Fibroblast of peridontal ligament (primary cell): ENCODE measurements around the gene OLFML1.

Source experiments
- DNase-seq: peaks from one replicate; pipeline ENCODE4 v3.0.0-alpha.2; 2010; ENCODE audit errors: extremely low read depth

OLFML1 gene

DNA sequence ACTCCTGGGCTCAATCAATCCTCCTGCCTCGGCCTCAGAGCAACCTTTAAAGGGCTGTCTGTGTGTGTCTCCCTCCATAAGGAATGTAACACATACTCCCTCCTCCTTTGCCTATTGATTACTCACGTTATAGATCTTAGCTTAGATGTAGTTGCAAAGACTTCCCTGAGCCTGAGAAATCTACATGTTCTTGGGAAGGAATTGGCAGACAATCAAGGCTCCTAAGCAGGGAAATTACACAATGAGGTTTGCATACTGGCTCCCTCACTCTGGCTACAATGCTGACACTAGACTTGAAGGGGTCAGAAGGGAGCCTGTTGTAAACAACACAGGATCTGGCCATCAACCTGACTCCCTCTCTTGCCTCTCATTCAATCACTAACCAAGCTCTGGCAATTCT lies 5.2 kb upstream of the OLFML1 start:
- DNase-seq, result peak; percentile 73

DNA sequence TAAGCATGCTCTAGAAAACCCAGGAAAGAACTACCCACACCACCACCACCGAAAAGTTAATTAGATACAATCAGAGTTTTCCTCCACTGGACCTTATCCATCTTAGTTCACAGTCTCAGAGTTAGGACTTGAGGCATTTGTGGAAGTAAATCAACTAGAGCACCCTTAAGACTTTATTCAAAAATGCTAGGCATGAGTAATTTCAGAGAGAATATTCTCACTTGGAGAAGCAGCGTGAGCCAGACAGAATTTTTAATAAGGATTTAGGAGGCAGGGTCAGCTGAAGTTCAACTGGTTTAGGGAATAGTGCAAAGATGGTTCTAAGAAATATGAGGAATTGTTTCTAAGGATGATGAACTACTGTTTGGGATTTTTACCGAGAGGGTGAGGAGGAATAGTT lies 1.2 kb upstream of the OLFML1 start:
- DNase-seq, result no peak

DNA sequence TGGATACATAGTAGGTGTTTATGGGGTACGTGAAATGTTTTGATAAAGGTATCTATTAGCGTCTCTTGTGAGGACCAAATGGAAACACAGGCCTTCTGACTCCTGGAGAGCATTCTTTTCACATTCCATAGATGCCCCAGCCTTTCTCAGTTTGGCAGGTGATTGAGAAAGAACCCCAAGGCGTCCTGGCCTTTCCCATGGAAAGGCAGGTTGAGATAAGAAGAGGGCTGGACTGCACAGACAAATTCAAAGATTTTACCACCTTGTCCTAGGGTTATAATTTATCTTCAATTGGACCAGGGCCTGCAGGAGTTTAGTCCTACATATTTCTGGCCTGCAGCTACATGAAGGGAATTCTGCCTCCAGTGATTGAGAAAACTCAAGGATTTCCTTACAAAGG lies 661 bp upstream of the OLFML1 start:
- DNase-seq, result no peak

DNA sequence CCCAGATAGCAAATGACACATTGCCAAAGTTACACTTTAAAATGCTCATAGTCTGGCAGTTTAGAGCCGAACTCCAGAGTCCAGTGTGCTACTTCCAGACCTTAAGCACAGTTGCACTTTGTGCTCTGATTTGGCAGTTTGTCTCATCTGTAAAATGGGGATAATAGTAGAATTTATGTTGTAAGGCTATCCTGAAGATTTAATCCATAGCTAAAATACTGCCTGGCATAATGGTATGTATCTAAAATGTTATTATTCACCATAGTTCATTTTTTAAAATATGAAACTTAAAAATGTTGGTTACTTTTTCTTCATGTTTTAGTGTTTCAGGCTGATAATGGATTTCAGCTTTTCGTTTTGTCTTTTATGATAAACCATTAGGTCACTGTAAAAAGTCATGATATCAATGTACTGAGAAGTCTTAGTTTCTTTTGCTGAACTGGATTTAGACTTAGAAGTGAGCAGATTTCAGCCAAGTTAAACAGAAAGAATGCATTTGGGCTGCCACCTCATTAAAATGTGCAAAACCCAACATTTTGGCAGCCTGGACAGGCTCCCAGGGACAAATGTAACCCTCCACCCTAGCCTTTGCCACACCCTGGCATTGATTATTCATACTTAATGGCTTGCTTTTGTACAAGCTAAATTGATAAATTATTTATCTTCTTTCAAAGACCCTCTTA lies 933 bp downstream of the OLFML1 start:
- no peak for DNase-seq

DNA sequence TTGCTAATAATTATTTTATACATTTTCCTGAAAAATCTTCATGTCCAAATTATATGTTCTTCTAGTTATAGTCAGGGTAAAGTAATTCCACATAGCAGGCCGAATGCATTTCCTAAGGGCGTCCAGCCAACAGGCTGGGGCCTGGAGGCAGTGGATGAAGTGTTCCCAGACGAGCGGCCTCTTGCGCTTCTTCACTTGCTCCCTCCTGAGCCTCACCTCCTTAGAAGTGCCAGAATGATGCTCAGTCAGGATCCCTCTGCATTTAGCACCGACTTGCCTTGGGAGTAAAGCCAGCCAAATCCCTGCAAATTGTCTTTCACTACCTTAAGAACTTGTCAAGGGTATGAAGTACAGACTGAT lies 1.5 kb downstream of the OLFML1 start:
- DNase-seq, result peak; percentile 31

DNA sequence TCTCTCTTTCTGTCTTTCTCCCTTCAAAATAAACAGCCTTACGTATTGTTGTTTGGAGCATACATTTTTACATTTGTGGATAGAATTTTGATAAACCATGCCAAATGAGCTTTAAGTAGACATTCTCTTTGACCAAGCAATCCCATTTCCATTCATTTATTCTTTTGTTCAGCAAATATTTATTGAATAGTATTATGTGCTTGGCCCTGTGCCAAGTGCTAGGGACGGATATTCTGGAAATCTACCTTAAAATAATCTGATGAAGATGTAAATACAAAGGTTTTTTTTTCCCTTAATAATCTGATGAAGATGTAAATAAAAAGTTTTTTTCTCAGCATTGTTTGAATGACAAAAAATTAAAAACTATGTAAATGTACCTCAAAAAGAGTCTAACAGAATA lies 2.1 kb downstream of the OLFML1 start:
- DNase-seq, result no peak

DNA sequence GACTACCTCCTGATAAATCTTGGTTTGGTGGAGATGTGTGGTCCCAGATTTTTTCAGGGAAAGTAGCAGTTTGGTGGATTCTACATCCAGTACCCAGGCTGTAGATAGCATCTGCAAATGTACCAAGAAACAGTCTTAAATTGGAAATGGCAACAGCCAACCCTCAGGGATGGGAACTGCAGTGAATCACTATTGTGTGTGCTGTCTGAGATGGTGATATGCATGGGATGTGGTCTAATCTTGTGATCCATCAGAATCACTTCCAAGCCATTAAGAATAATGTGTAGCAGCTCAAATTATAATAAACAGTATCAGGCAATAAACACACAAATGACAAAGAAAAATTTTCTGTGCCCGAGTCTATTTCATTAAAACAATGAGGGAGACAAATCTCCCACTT lies 3.4 kb downstream of the OLFML1 start:
- DNase-seq, result no peak

DNA sequence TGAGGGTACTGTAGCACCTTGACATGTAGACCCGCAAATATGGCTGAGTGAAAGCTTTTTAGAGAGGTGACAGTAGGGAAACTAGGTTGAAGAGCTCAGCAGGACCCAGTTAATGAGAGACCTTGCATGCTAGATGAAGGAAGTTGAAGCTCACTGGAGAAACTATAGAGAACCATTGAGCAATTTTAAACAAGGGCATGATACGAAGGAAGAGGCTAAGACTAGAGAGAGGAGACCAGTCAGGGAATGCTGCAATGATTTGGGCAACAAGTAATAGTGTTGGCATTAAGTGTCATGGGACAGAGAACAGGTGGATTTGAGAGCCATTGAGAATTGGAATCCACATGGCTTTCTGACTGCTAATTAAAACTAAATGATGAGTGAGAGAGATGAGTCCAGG lies 4.1 kb downstream of the OLFML1 start:
- no peak for DNase-seq

DNA sequence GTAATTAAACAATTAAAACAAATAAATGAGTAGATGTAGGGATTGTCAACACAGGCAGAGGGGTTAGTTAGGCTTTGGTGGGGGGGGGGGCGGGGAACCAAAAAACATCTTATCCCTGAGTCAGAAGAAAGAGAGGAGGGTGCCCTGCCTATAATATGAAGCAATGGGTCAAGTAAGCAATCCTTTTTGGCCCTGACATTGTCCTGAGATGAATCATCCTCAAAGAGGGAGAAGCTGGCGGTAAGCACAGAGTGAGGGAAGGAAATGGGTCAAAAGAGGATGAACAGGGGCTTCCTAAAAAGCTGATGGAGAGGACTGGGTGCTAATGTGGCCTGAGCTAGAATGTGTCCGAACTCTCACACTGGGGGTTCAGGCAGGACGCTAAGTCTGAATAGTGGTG lies 4.7 kb downstream of the OLFML1 start:
- DNase-seq, result peak; percentile 79

DNA sequence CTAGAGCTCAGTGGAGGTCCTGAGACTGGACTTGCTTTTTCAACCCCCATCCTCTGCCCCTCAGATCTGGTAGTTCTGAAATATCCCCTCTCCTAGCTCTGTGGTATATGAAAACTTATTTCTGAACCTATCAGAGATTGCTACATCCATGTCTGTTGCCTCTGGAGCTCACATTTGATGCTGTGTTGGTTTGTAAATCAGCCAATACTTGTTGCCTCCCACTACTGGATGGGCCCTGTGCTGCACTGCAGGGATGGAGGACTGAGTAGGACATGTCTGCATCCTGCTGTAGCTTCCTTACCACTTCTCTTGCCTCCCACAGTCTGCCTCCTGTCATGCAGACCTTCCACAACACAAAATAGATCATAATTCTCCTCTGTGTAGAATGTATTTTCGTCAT lies 5.2 kb downstream of the OLFML1 start:
- peak; percentile 55 for DNase-seq

DNA sequence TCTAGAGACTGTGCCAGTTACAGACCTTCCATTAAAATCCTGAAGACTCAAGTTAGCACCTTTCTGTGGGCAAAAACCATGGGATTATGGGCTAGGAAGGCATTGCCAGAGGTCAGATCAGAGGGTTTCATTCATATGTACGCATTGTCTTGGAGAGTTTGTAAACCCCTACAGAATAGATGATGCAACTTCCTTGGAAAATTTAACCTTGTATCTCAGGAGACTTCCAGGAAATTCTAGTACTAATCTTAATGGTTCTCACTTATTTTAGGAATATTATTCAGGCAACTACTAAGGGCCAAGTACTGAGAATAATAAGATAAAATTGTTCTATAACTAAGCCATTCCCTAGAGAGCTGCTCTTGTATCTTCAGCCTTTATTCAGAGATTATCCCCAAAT lies 6.9 kb downstream of the OLFML1 start:
- DNase-seq, result no peak

DNA sequence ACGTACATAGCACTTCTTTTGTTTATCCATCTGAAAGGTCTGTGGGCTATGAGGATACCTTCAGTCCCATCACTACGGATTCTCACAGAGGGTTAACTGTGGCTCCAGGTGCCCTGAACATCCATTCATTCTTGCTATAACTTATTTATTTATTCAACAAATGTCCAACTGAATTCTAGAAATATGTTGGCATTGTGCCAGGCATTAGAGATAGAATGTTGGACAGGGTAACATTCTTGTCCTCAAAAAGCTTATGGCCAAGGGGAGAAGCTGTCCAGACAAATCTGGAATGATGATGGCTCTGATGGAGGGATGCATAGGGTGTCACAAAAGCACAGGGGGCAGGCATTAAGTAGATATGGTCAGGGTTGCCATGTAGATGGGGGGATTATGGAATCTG lies 8.4 kb downstream of the OLFML1 start:
- no peak for DNase-seq

DNA sequence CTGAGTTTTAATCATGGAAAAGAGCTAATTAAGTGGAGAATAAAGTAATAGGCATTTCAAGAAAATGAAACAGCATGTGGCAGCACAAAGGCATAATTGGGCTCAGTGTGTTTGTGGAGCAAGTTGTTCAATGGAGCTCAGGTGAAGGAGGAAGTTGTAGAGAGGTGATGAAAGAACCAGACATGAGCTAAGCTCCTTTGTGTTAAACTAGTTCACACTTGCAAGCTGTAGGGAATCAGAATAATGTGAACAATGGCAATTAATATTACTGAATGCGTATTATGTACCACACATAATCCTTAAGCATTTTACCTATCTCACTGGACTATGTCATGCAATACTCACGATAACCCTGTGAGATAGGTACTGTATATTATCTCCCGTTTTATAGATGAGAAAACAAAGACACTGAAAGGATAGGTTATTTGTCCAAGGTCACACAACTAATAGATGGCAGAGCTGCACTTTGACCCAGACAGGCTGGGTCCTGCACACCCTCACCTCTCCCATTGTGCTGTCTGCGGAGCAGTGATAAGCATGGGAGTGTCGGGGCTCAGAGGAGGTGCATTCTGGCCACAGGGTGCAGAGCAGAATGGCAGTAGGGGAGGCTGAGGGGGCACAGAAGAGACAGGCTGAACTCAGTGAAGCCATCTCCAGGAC lies 8.9 kb downstream of the OLFML1 start:
- DNase-seq, result no peak

DNA sequence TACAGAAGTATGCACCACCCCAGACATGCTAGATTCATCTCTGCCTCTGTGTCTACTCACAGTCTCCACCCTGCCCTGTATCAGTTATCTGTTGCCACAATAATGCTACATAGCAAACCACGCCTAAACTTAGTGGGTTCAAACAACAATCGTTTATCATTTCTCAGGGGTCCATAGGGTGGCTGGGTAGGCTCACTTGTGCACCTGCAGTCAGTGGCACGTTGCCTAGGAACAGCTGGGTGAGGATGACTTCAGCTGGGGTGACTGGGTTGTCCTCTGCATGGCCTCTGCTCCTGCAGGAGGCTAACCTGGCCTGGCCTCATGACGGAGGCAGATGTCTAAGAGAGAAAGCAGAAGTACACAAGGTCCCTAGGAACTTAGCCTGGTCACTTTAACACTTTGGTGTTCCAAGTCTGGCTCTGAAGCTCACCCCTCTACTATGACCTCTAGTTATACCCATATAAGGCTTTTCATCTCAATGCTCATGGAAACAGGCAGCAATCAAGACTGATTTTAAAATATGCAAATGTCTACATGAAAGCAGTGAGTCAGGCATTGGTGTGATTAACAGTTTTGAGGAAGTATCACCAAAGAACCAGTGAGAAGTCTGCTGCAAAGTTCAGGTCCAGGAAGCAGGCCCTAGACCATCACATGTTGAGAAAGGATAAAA lies 10.7 kb downstream of the OLFML1 start:
- DNase-seq, result no peak

DNA sequence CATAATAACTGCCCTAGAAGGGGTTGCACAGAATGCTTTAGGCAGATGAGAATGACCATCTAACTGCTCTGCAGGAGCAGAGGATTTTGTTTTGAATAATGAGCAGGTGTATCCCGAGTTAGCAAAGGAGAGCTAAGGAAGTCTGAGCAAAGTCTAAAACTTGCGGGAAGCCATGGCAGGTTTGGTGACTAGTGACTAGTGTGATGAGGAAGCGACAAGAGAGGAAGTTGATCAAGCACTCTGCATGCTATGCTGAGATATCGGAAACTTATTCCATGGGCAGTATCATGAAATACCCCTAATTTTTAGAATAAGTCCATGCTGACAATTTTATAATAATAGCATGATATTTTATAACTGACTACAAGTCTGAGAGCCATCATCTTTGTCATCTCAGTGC lies 12.9 kb downstream of the OLFML1 start:
- DNase-seq, result no peak

DNA sequence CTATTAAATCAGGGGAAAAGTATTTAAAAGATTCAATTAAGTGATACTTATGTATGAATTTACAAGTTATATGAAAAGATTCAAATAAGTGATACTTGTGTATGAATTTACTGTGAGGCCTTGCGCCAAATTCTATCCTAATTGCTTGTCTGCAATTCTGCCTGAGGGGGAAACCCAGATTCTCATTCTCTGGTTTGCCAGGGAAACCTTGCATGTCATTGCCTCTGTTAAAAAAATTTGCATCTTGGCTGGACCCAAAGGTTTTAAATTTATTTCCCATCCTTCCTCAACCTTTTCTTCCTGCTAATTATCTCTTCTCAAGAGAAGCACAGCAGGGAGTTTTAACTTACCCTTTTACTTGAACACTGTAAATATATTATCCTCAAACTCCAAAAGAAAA lies 13.8 kb downstream of the OLFML1 start:
- no peak for DNase-seq

DNA sequence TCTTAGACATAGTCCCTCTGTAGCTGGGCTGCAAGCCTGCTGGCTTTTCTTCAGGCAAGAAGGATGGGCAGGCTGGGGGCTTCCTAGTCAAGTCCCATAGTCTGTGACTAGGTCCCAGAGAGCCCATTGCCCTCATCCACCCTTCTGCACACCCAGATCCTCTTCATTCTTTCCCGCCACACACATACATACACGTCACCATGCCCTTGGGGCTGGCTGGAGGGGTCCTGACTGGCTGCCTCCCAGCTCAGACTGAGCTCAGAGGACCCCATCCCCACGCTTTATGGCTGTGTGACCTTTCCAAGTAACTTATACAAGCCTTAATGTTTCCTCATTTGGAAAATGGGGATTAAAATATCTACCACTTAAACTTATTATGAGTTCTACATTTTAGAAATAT lies 14.9 kb downstream of the OLFML1 start:
- no peak for DNase-seq

DNA sequence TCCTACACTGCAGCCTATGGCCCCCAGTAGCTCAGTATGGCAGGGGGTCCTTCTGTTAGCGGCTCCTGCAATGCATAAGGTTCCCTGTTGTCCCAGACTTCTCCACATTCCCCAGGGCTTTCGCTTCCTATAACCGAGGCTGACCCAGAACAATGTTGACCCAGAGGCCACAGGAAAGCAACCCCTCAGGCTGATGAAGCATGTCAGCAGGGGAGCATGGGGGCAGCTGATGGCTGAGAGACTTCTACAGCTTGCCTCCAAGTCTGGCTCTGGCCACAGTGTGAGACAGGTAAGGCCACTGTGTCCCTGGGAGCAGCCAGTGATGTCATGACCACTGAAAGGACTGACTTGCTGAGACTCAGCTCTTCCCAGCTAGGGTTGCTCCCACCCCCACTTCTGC lies 15.9 kb downstream of the OLFML1 start:
- DNase-seq, result no peak

DNA sequence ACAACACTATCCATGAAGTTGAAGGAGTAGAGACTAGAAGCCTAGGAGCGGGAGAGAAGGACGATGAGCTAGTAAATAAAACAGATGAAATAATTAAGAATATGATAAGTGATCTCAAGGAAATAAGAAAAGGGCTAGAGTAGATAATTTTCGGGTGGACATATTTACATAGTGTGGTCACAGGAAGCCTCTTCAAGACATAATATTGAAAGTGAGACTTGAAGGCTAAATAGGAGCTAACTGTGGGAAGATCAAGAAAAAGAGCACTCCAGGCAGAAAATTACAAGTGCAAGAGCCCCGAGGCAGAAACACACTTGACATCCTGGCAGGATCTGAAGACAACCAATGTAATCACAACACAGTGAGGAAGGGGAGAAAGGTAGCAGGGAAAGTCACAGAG lies 16.6 kb downstream of the OLFML1 start:
- DNase-seq, result no peak

DNA sequence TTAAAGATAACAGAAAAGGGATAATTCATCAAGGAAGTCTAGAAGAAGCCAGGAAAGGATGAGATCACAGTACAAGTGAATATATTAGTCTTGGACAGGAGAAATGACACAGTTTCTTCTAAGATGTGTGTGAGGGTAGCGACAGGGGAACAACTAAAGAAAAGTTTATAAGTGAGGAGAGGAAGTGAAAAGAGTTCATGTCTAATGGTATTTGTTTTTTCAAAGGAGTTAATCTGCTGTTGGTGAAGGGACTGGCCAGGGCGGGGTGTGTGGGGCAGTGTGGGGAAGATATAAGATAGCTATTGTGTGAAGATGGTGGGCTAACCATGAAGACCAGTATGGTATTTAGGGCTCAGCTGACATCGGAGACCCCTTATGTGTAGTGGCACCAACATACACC lies 20.9 kb downstream of the OLFML1 start:
- DNase-seq, result no peak

DNA sequence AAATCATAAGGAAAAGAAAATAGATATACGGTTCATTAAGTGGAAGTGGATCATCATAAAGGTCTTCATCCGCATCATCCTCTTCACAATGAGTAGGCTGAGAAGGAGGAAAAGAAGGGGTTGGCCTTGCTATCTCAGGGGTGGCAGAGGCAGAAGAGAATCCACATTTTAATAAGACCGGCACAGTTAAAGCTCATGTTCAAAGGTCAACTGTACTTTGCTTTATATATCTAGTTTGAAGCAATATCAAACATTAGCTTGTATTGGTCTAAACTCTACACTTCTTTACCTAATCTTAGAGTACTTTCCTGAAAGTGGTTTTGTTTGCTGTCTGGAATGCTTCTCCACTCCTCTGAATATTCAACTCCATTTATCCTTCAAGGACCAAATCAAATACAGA lies 22.8 kb downstream of the OLFML1 start:
- no peak for DNase-seq

DNA sequence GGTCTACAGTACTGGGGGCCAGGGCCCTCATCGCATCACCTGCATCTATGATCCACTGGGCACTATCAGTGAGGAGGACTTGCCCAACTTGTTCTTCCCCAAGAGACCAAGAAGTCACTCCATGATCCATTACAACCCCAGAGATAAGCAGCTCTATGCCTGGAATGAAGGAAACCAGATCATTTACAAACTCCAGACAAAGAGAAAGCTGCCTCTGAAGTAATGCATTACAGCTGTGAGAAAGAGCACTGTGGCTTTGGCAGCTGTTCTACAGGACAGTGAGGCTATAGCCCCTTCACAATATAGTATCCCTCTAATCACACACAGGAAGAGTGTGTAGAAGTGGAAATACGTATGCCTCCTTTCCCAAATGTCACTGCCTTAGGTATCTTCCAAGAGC lies 24.7 kb downstream of the OLFML1 start:
- DNase-seq, result peak; percentile 37

DNA sequence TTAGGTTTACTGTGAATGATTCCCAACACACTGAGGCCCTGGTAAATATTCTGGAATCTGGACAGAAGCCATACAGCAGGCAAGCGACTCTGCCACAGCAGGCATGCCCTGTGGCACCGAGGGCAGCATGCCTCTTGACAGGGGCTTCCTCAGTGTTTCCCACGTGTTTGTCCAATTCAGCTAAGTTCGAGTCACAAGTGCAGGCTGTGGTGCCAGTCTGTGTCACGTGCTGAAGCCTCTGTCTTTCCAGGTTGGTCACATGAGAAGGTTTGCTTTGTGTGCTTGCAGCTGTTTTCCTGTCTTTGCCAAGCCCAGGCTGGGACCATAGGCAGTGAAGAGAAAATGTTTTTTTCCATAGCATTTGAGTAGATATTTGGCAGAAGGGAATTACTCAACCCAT lies 26.1 kb downstream of the OLFML1 start:
- DNase-seq, result no peak
